Stimulated activated CD4-positive, alpha-beta T cell treated with anti-CD3 and anti-CD28 coated beads, Interleukin-4, amount 100 ng/mL, for 4 hours (primary cell): ENCODE measurements around the gene FGFRL1.
"Not testable (repeated sequence)": the region's sequence is repeated elsewhere in the genome, so short reads cannot be mapped to it uniquely, and the experiment has no call there.

Experiments
- DNase-seq, 2 experiments: peaks; one replicate each; pipeline ENCODE4 v3.0.0-alpha.2; 2020

The FGFRL1 gene

GRCh38 chr4:1041936-1042330 lies 30.5 kb downstream of the FGFRL1 start:
- no peak for DNase-seq

DNA sequence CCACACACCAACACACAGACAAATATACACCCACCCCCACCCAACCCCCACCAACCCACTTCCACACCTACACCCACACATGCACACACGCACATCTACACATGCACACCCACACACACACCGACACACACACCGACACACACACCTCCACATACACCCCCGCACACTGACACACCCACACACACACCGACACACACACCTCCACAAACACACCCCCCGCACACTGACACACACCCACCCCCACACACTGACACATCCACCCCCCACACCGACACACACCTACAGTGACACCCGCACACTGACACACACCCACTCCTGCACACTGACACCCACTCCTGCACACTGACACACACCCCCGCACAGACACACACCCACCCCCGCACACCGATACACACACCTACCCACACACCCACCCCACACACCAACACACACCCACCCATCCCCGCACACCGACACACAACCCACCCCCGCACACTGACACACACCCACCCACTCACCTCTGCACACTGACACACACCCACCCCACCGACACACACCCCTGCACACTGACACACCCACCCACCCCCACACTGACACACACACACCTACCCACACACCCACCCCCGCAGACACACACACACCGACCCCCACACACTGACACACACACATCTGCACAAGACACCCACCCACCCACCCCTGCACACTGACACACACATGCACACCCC lies 31.1 kb downstream of the FGFRL1 start:
- DNase-seq, result no peak

DNA sequence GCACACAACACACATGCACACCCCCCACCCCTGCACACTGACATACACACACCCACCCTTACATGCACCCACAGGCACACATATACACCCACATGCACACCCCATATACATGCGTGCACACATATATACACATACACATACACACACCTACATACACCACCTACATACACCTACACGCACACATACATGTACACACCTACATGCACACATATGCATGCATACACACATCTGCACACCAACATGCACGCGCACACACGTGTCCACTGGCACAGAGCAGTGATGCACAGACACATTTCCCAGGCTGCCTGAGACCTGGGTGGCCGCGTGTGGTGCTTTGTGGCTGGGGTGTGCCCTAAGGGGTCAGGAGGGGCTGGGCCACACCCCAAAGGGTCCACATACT lies 31.7 kb downstream of the FGFRL1 start:
- DNase-seq, result no peak

DNA sequence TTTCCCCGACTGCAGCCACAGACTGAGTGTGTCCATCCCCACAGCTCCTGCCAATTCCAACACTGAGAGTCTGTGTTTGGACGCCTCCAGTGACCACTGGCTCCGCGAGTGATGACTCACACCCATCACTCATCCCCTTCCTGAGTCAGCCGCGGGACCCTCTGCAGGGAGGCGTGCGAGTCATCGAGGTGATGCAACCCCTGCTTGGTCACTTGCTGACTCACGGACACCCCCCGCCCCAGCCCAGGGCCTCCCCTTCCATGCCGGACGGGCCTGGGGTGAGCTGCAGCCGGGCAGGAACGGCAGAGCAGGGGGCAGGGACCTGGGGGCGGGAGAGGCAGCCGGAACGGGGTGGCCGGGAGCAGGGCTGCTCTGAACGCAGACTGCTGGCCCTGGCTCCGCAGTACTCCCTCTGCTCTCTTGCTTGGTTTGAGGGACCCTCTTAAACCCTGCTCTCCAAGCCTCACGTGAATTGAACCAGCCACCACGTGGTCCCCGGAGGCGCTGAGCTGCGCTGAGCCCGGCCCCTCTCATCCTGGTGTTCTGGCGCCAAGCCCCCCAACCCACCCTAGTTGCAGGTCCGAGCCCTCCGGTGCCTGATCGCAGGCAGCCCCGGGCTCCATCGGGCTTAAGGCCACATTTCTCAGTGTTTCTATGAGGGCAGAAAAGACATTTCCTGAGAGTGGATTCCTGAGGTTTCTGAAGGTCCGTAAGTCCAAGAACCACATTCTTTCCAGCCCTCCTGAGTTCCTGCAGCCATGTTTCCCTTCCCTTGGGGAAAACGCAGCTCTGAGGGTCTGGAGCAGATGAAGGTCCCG lies 32.4 kb downstream of the FGFRL1 start:
- peak in 1 of 2 experiments; percentile 24 for DNase-seq

- no peak for DNase-seq
Measured at GRCh38 chr4:1044469-1045192, 33.2 kb downstream of the FGFRL1 start.

- no peak for DNase-seq
Measured at GRCh38 chr4:1045193-1045594, 33.8 kb downstream of the FGFRL1 start.

- DNase-seq, result no peak
Measured at GRCh38 chr4:1045595-1046201, 34.3 kb downstream of the FGFRL1 start.

GRCh38 chr4:1046581-1047011 lies 35.2 kb downstream of the FGFRL1 start:
- DNase-seq, result not testable (repeated sequence)

DNA sequence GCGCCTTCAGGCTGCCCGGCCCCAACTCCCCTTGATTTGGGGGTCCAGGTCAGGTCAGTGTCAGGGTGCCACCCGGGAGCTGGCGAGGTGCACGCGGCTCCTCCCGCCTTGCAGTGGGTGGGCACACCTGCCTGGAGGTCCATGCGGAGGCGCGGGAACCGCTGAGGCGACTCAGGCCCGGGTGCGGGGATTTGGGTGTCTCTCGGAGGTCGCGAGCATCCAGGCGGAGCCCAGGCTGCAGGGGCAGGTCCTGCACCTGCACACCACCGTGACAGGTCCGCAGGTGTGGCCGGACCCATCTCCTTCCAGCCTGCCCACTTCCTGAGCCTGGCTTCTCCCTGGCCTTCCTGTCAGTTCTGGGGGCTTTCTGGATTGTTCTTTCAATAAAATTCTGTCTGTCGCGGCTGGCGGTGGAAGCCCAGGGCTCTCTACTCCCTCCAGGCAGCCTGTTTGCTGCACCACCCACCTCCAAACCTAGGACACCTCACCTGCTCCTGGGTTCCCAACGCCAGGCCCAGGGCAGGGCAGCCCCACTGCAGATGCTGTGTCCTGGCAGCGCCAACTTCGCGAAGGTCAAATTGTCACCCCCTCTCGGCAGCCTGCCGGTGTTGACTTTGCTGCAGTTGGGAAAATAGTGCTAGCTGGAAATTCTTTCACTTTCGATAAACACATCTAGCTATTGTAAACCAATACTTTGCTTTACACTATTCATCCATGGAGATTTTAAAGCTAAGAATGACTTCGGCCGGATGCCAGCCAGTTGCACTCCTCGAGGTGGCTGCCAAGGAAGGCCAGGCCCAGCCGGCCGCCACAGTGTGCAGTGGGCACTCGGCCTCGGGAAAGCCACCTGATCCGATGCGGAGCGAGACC lies 35.9 kb downstream of the FGFRL1 start:
- DNase-seq, result no peak

DNA sequence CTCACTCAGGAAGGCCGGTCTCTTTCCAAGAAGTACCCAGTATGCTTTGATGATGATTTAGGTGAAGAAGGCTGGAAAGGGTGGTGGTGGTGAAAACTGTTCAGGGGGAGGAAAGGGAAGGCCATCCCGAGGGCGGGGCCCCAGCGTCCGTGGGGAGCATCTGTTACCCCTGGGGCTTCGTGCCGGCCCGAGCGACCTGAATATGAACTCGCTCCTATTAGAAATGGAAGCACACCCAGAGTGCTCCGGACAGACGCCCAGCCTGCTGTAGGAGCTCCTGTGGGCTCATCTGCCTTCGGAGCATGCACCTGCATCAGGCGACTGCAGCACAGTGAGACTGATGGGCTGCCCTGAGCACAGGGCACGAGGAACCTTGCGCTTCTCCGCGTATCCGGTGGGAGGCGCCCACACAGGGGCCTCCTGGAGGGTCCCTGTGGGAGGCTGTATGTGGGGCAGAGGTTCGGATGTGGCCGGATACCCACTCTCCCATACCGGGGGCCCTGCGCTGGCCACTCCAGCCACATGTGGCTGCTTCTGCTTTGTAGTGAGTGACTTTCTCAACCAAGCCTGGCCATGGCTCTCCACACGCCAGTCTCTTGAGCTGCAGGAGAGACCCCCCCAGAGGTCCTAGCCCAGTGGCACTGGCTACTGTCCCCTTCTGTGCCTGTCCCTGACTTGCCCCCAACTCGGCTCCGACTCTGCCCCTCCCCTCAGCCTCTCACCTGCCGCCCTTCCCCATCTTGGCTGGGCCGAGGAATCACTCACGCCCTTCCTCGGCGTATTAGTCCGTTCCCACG lies 36.7 kb downstream of the FGFRL1 start:
- DNase-seq, result no peak

- no peak for DNase-seq
Measured at GRCh38 chr4:1048773-1049590, 37.6 kb downstream of the FGFRL1 start.

DNA sequence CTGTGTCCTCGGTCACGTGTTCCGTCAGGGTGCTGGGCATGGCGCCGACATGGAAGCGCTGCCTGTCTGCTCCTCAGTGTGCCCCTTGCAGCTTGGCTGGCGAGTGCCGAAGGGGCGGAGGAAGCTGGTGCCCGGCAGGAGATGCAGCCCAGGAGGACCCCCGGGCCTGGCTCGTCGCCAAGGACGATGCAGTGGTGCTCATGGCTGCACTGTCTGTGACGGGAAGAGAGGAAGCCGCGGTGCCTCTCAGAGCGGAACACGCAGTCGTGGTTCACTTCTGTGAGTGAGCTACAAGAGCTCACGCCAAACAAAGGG lies 38.1 kb downstream of the FGFRL1 start:
- no peak for DNase-seq

GRCh38 chr4:1050486-1051213 lies 39.2 kb downstream of the FGFRL1 start:
- no peak for DNase-seq

DNA sequence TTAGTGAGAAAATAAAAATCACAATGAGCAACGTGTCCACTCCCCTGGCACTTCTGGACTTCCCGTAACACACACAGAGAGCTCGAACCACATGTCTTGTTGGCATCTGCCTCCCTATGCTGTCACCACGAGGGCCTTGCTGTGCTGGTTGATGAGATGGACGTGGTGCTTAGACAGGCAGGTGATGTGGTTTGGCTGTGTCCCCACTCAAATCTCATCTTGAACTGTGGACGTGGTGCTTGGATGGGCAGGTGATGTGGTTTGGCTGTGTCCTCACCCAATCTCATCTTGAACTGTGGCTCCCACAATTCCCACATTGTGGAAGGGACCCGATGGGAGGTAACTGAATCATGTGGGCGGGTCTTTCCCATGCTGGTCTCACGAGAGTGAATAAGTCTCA lies 40.0 kb downstream of the FGFRL1 start:
- DNase-seq, result no peak

GRCh38 chr4:1052231-1052671 lies 40.8 kb downstream of the FGFRL1 start:
- DNase-seq, result no peak

DNA sequence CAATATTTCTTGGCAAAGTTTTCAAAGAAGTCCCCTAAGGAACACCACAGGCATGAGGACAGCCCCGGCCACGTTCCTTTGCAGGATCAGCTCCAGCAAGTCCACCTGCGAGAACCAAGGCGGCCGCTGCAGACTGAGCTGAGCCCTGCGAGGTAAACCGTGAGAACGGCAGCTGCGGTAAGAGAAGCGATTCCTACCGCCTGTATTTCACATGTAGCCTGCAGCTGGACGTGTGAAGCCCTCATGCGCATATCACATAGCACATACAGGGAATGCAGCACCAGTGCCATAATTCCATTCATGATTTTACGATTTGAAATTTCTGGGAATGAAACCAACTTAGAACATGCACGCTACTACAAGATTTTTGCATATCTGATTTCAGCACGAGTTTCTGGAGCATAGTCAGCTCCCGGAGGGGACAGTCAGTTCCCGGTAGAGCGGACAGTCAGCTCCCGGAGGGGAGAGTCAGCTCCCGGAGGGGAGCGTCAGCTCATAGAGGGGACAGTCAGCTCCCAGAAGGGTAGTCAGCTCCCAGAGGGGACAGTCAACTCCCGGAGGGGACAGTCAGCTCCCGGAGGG lies 41.7 kb downstream of the FGFRL1 start:
- no peak for DNase-seq

DNA sequence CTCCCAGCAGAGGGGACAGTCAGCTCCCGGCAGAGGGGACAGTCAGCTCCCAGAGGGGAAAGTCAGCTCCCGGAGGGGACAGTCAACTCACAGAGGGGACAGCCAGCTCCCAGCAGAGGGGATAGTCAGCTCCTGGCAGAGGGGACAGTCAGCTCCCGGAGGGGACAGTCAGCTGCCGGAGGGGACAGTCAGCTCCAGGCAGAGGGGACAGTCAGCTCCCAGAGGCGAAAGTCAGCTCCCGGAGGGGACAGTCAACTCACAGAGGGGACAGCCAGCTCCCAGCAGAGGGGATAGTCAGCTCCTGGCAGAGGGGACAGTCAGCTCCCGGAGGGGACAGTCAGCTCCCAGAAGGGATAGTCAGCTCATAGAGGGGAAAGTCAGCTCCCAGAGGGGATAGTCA lies 42.5 kb downstream of the FGFRL1 start:
- not testable (repeated sequence) for DNase-seq

- not testable (repeated sequence) for DNase-seq
Measured at GRCh38 chr4:1054696-1055242, 43.3 kb downstream of the FGFRL1 start.

GRCh38 chr4:1055243-1055701 lies 43.8 kb downstream of the FGFRL1 start:
- peak in 1 of 2 experiments; percentile 19 for DNase-seq
